Choroid plexus epithelial cell (primary cell): ENCODE data around the gene APMAP.

Experiments used
- DNase-seq: peaks from one replicate; pipeline ENCODE4 v3.0.0-alpha.2; 2010; ENCODE audit warnings: low read depth
- H3K4me3 ChIP-seq: 2 replicates; pipeline ENCODE4 v1.5.1; 2011; ENCODE audit warnings: low read depth, mild to moderate bottlenecking, control low read depth, low read length, moderate library complexity
- CTCF ChIP-seq: conservative IDR thresholded peaks from 2 replicates; pipeline ENCODE4 v1.5.1; 2011; ENCODE audit warnings: low read depth, mild to moderate bottlenecking, control low read depth, inconsistent platforms, low read length, moderate library complexity

The APMAP gene

DNA sequence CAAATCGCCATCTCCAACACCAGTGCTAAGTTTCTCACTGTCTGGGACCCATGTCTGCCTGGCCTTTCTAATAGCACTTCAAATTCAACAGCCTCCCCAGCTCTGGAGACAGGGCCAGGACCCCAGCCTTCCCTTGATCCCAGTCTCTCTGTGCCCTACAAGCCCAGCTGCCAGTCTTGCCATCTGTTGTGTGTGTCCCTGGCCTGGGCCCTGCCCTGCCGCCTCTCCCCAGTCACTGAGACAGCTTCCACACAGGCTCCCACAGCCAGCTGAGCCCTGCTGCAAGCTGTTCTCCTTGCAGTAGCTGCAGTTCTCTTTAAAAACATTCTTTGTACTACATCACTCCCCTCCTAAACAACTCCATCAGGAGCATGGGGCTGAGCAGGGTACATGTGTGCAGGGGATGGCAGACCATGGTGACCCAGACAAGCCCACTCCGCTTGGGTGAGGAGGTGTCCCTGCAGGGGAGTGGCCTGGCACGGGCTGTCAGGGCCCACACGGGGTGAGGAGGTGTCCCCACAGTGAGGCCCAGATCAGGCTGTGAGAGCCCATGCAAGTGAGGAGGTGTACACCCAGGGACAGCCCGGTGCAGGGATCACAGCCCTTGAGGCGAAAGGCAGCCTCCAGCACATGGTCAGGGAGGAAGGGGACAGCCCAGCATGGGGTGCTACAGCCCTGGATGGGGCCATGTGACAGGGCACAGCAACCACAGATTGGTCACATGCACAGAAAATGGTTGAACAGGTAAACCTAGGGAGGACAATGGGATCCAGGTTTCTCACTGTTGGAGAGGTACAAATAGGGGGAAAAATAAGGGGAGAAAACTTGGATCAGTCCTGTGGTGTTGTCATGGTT is 27.3 kb downstream of the APMAP start:
- no peak for DNase-seq
- TF ChIP-seq CTCF = no peak
- no peak overlapping the region for H3K4me3 ChIP-seq

DNA sequence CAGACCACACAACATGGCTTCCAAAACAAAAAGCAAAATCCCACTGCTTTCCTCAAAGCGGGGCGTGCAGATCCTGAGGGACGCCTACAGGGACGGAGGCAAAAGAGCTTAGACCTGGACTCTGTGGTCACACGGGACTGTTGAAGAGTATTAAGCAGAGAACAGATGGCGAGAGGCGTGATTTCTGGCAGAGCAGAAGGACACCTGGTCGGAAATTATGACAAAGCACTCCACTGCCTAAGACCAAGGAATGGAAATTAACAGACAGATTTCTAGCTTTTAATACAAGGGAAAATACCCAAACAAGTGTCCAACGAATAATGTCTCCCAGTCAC is 28.1 kb downstream of the APMAP start:
- no peak for TF ChIP-seq CTCF
- no peak overlapping the region for H3K4me3 ChIP-seq
- DNase-seq = no peak

DNA sequence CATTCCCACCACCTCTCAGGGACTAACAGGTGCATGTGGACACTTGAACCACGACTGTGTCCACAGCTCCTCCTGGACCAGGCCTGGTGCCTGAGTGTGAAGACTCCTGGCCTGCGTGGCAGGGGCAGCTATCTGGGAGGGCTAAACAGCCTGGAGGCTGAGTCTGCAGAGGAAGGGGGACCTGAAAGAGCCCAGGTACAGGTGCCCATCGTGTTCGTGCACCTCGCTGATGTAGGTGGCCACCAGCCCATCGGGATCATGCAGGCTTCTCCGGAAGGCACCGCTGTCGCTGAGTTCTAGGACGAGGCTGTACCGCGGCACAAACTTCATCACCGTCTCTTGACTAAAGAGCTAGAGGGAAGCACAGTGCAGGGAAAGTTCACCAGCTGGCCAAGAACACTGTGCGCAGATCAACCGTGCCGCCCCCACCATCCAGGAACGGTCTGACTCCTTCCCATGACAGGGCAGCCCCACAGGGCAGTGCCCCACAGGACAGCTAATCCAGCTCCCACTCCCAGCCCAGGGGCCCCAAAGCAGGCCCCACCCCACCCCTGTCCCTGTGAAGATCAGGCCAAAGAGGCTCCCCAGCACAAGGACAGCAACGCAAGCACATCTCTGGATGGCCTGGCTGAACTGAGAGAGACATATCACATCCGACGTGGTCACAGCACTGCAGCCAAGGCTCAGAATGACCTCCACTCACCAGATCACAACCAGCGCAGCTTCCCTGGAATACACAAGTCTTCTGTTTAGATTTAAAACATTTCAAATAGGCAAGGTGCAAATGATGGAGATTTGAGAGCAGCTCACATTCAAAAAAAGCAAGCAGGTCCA is 28.7 kb downstream of the APMAP start:
- no peak overlapping the region for H3K4me3 ChIP-seq
- TF ChIP-seq CTCF = no peak
- no peak for DNase-seq

DNA sequence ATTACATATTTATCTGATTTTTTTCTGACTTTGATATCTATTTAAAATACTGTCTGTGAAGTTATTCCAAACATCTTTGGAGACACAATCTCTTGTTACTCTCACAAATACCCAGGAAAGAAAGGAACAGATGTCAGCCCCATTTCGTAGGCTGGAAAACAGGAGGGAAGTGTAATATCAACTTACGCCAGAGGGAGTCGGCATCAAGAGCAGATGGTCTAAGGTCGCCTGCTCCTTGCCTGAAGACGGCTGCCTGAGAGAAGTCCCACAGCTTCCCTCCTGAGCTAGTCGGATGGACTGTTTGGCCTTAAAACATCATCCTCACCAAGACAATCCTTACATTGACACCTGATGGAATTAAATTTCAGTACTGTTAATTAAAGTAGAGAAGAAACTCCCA is 30.0 kb downstream of the APMAP start:
- no peak for DNase-seq
- no peak for TF ChIP-seq CTCF
- H3K4me3 ChIP-seq = no peak overlapping the region

- H3K4me3 ChIP-seq = no peak overlapping the region
- no peak for TF ChIP-seq CTCF
- no peak for DNase-seq
These were observed 30.4 kb downstream of the APMAP start for GRCh38 chr20:24962182-24962492.

DNA sequence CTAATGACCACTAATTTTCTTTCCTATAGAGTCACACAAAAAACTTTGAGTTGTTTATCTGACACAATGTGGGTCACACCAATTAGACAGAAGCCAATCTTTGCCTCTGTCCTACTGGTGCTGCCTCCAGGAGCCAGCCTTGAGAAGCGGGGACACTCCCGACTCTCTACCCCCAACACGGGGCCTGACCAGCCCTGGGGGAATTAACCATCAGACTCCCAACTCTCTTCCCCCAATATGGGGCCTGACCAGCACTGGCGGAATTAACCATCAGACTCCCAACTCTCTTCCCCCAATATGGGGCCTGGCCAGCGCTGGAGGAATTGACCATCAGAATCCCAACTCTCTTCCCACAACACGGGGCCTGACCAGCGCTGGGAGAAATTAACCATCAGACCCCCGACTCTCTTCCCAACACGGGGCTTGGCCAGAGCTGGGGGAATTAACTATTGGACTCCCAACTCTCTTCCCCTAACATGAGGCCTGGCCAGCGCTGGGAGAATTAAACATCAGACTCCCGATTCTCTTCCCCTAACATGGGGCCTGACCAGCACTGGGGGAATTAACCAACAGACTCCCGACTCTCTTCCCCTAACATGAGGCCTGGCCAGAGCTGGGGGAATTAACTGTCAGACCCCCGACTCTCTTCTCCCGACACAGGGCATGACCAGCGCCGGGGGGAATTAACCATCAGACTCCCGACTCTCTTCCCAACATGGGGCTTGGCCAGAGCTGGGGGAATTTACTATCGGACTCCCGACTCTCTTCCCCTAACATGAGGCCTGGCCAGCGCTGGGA is 31.0 kb downstream of the APMAP start:
- H3K4me3 ChIP-seq = no peak overlapping the region
- no peak for TF ChIP-seq CTCF
- no peak for DNase-seq
